HepG2 (cell line): ENCODE results near the gene RNF149. TPM values are rescaled to one million over a fixed set of nuclear protein-coding genes. Genes with fewer than 3 reads are reported as not detected.

Experiments used
- ATF1 ChIP-seq: IDR thresholded peaks from 2 replicates; pipeline ENCODE4 v1.6.1; 2016; ENCODE audit warnings: mild to moderate bottlenecking, control low read depth
- CHCHD3 ChIP-seq: sonication (generic); formaldehyde crosslinking; IDR thresholded peaks from 2 replicates; pipeline ENCODE4 v1.8.0; 2022; ENCODE audit warnings: mild to moderate bottlenecking, missing genetic modification reagents, moderate library complexity
- KLF15 ChIP-seq: sonication (generic); formaldehyde crosslinking; IDR thresholded peaks from 2 replicates; pipeline ENCODE4 v1.8.1; 2023; ENCODE audit warnings: borderline replicate concordance, mild to moderate bottlenecking, inconsistent platforms, missing genetic modification reagents, mixed read lengths
- KLF6 ChIP-seq: IDR thresholded peaks from 2 replicates; pipeline ENCODE4 v1.8.0; 2016; ENCODE audit warnings: missing biosample characterization, missing genetic modification reagents
- MBNL3 ChIP-seq: fragments of 250-450 bp; sonication (Bioruptor Pico); conservative IDR thresholded peaks from 2 replicates; pipeline ENCODE4 v1.8.0; 2022; ENCODE audit warnings: mild to moderate bottlenecking, inconsistent platforms
- MED8 ChIP-seq: sonication (generic); formaldehyde crosslinking; IDR thresholded peaks from 2 replicates; pipeline ENCODE4 v1.8.1; 2023; ENCODE audit warnings: mild to moderate bottlenecking, missing genetic modification reagents; ENCODE audit not compliant: insufficient replicate concordance
- MLLT10 ChIP-seq: sonication (generic); formaldehyde crosslinking; IDR thresholded peaks from 2 replicates; pipeline ENCODE4 v1.4.0; 2020; ENCODE audit warnings: missing genetic modification reagents
- NBN ChIP-seq: fragments of 450-650 bp; conservative IDR thresholded peaks from 2 replicates; pipeline ENCODE4 v1.6.1; 2017
- NR2F1 ChIP-seq, 2 experiments: fragments of 450-650 bp in 1 of 2; formaldehyde crosslinking in 1 of 2; IDR thresholded peaks; 2 replicates each; pipeline versions ENCODE4 v1.5.0 to v1.6.1; 2016 to 2020; ENCODE audit warnings: mild to moderate bottlenecking in 1 of 2, missing compliant biosample characterization in 1 of 2, missing genetic modification reagents in 1 of 2, moderate library complexity in 1 of 2
- PAF1 ChIP-seq: IDR thresholded peaks from 2 replicates; pipeline ENCODE4 v1.6.1; 2016; ENCODE audit warnings: missing genetic modification reagents, missing compliant biosample characterization
- PLRG1 ChIP-seq: fragments of 450-650 bp; conservative IDR thresholded peaks from 2 replicates; pipeline ENCODE4 v1.6.1; 2016
- REXO4 ChIP-seq: sonication (generic); formaldehyde crosslinking; IDR thresholded peaks from 2 replicates; pipeline ENCODE4 v1.8.0; 2022; ENCODE audit warnings: missing genetic modification reagents, mild to moderate bottlenecking, borderline replicate concordance
- SIN3B ChIP-seq: fragments of 150-350 bp; IDR thresholded peaks from 2 replicates; pipeline ENCODE4 v1.6.1; 2014; ENCODE audit warnings: low read length
- ZHX2 ChIP-seq, 2 experiments: sonication (generic) in 1 of 2; formaldehyde crosslinking in 1 of 2; IDR thresholded peaks; 2 replicates each; pipeline versions ENCODE4 v1.6.1 to v1.9.0; 2014 to 2022; ENCODE audit warnings: antibody characterized with exemption in 1 of 2, borderline replicate concordance in 1 of 2, inconsistent platforms in 1 of 2, low read depth in 1 of 2, missing genetic modification reagents in 1 of 2
- ZNF18 ChIP-seq: sonication (generic); formaldehyde crosslinking; IDR thresholded peaks from 2 replicates; pipeline ENCODE4 v1.8.0; 2022; ENCODE audit warnings: mild to moderate bottlenecking, missing genetic modification reagents; ENCODE audit not compliant: insufficient replicate concordance
- ZNF180 ChIP-seq: sonication (generic); formaldehyde crosslinking; IDR thresholded peaks from 2 replicates; pipeline ENCODE4 v1.4.0; 2020; ENCODE audit warnings: low read depth, missing genetic modification reagents, borderline replicate concordance
- ZNF296 ChIP-seq: sonication (generic); formaldehyde crosslinking; conservative IDR thresholded peaks from 2 replicates; pipeline ENCODE4 v1.5.0; 2020; ENCODE audit warnings: mild to moderate bottlenecking, missing genetic modification reagents
- ZNF430 ChIP-seq: sonication (generic); formaldehyde crosslinking; IDR thresholded peaks from 2 replicates; pipeline ENCODE4 v1.9.0; 2021; ENCODE audit warnings: mild to moderate bottlenecking, missing genetic modification reagents
- ZNF451 ChIP-seq: sonication (generic); formaldehyde crosslinking; IDR thresholded peaks from 2 replicates; pipeline ENCODE4 v1.5.0; 2020; ENCODE audit warnings: mild to moderate bottlenecking, missing genetic modification reagents
- ZNF629 ChIP-seq: sonication (generic); formaldehyde crosslinking; conservative IDR thresholded peaks from 2 replicates; pipeline ENCODE4 v1.5.0; 2020; ENCODE audit warnings: missing genetic modification reagents
- ZNF768 ChIP-seq: sonication (generic); formaldehyde crosslinking; IDR thresholded peaks from 2 replicates; pipeline ENCODE4 v1.4.0; 2020; ENCODE audit warnings: missing genetic modification reagents
- ZSCAN12 ChIP-seq: sonication (generic); formaldehyde crosslinking; IDR thresholded peaks from 2 replicates; pipeline ENCODE4 v1.9.0; 2021; ENCODE audit warnings: mild to moderate bottlenecking, missing genetic modification reagents
- ZSCAN25 ChIP-seq: sonication (generic); formaldehyde crosslinking; IDR thresholded peaks from 2 replicates; pipeline ENCODE4 v1.8.0; 2022; ENCODE audit warnings: mild to moderate bottlenecking, missing genetic modification reagents
- ZSCAN30 ChIP-seq: sonication (generic); formaldehyde crosslinking; IDR thresholded peaks from 2 replicates; pipeline ENCODE4 v1.5.0; 2020; ENCODE audit warnings: mild to moderate bottlenecking, missing genetic modification reagents
- polyA plus RNA-seq, 8 experiments: library from polyadenylated mRNA; depleted of rRNA in 3 of 8; stranded (reverse) in 7 of 8; unstranded in 1 of 8; fragments of >200 nt; fragmentation: Illumina TruSeq in 4 of 8; extraction: Trizol in 4 of 8; gene quantifications; 2 replicates each; pipeline versions ENCODE4 v1.2.1 to v1.2.3, GENCODE V29; 2011 to 2016; ENCODE audit warnings: low read depth in 4 of 8, missing spikeins in 1 of 8, mixed read lengths in 1 of 8; ENCODE audit not compliant: insufficient read depth in 1 of 8
- total RNA-seq, 5 experiments: library from RNA; depleted of rRNA; stranded (reverse); fragments of >200 nt; fragmentation: Illumina TruSeq; extraction: Trizol; gene quantifications; 2 replicates each; pipeline ENCODE4 v1.2.3, GENCODE V29; 2016; ENCODE audit warnings: low read depth in 1 of 5

RNF149 gene
- total and polyA plus RNA-seq, 2 of the 13 experiments (the other 11 are each of a cell fraction or from before 2014, with no cell fraction given) = 87.6 to 109 TPM

- TF ChIP-seq ZHX2 (IDR thresholded peaks at IDR 0.05; ENCODE audit: low read depth) (no peak; the same call in 1 of the 2 replicates), ZHX2 (CRISPR knock-in tag; IDR thresholded peaks at IDR 0.05; ENCODE audit: borderline replicate concordance) (no peak), PLRG1 (no peak), MBNL3 (no peak), ZSCAN12 (CRISPR knock-in tag) (no peak), CHCHD3 (CRISPR knock-in tag) (no peak), ZNF296 (no peak), KLF15 (CRISPR knock-in tag) (no peak), ZNF451 (CRISPR knock-in tag) (no peak), NBN (no peak), MED8 (CRISPR knock-in tag) (no peak), ZNF768 (CRISPR knock-in tag) (no peak), NR2F1 (CRISPR knock-in tag; IDR thresholded peaks at IDR 0.05) (no peak), ZNF629 (no peak), ATF1 (CRISPR knock-in tag) (no peak), ZSCAN25 (no peak; the same call in 1 of the 2 replicates), PAF1 (CRISPR knock-in tag) (0 out of 2 replicates have a peak, but pooled peaks have one; percentile 62), ZNF430 (CRISPR knock-in tag) (no peak), KLF6 (no peak; the same call in 1 of the 2 replicates), ZNF180 (CRISPR knock-in tag) (no peak), REXO4 (CRISPR knock-in tag) (no peak), MLLT10 (no peak), SIN3B (no peak), ZSCAN30 (CRISPR knock-in tag) (no peak), ZNF18 (peak; percentile 46)
These were observed 69.4 kb downstream of the RNF149 start (continued) for GRCh38 chr2:101238930-101239759.
